Stomach (tissue), 4 donors: ENCODE measurements around the gene PLEKHA6.

Experiments used
- CTCF ChIP-seq, 7 experiments: fragments of 450-650 bp in 4 of 7; fragments of 200-600 bp in 3 of 7; sonication (generic) in 3 of 7; IDR thresholded peaks; one replicate each; pipeline ENCODE4 v1.5.1; 2016 to 2019; ENCODE audit warnings: antibody characterized with exemption in 7 of 7, control low read depth in 2 of 7, mild to moderate bottlenecking in 1 of 7
- EP300 ChIP-seq: sonication (generic); formaldehyde crosslinking; IDR thresholded peaks from one replicate; pipeline ENCODE4 v1.6.1; 2017; ENCODE audit warnings: antibody characterized with exemption

DNA sequence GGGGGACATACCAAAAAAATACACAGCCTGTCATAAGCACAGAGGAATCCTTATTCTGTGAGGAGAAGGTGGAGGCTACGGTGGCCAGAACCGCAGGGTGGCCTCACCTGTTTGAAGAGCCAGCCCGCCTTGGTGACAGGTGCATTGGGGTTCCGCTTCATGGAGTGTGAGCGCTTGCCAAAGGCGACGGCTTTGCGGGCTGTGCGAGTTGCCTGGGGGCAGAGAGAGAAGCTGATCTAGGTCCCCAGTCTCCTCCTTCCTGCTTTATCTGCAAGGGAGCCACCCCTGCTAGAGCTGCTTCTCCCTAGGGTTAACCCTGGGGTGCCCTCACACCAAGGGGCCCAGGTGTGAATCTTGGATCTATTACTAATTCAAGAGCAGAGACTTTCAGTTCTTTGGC is 91.6 kb downstream of the PLEKHA6 start:
- TF ChIP-seq CTCF (IDR thresholded peaks at IDR 0.05) (no peak), EP300 (no peak)
